Thoracic aorta (tissue), 2 donors: ENCODE measurements around the gene CNGA3. TPM values are rescaled to one million over a fixed set of nuclear protein-coding genes. Genes with fewer than 3 reads are reported as not detected.
A peak's percentile ranks its signal among the peaks of the same experiment; 100 is the strongest.

Experiments used
- ATAC-seq: fragments of 150-250 bp; one replicate; pipeline ENCODE4 v1.8.0; 2017; ENCODE audit warnings: low read depth; ENCODE audit not compliant: insufficient number of reproducible peaks, low FRiP score
- DNase-seq: peaks from one replicate; pipeline ENCODE4 v3.0.0-alpha.2; 2020; ENCODE audit warnings: low spot score
- H3K27ac ChIP-seq, 2 donors: fragments of 200-600 bp; sonication (generic); 1 replicate in 1 of 2; 2 replicates in 1 of 2; pipeline ENCODE4 v1.5.1; 2016; ENCODE audit warnings: mild to moderate bottlenecking in 2 of 2, moderate library complexity in 2 of 2
- H3K27me3 ChIP-seq: fragments of 200-600 bp; sonication (generic); replicated peaks from 2 replicates; pipeline ENCODE4 v1.6.0; 2016; ENCODE audit warnings: mild to moderate bottlenecking; ENCODE audit not compliant: insufficient read depth
- H3K36me3 ChIP-seq: fragments of 200-600 bp; sonication (generic); one replicate; pipeline ENCODE4 v1.5.1; 2016
- H3K4me1 ChIP-seq, 2 donors: fragments of 200-600 bp; sonication (generic); 1 replicate in 1 of 2; 2 replicates in 1 of 2; pipeline versions ENCODE4 v1.5.1 to v1.6.0; 2016; ENCODE audit warnings: low read depth in 2 of 2, mild to moderate bottlenecking in 1 of 2; ENCODE audit not compliant: control insufficient read depth in 1 of 2
- H3K4me3 ChIP-seq: fragments of 200-600 bp; sonication (generic); 2 replicates; pipeline ENCODE4 v1.5.1; 2016; ENCODE audit warnings: mild to moderate bottlenecking
- H3K9me3 ChIP-seq: fragments of 200-600 bp; sonication (generic); 2 replicates; pipeline ENCODE4 v1.5.1; 2016
- total RNA-seq, 2 donors: library from RNA; depleted of rRNA; stranded (reverse); fragments of >200 nt; gene quantifications; one replicate each; pipeline versions ENCODE4 v1.1.0 to v1.2.3, GENCODE V29; 2016
- TF ChIP-seq, protein P1 (sequence below): fragments of 200-600 bp; sonication (generic); IDR thresholded peaks from one replicate; pipeline ENCODE4 v1.5.1; 2019; ENCODE audit warnings: antibody characterized with exemption

CNGA3 gene
- total RNA-seq, 2 donors from 2014 or later, result not detected

DNA sequence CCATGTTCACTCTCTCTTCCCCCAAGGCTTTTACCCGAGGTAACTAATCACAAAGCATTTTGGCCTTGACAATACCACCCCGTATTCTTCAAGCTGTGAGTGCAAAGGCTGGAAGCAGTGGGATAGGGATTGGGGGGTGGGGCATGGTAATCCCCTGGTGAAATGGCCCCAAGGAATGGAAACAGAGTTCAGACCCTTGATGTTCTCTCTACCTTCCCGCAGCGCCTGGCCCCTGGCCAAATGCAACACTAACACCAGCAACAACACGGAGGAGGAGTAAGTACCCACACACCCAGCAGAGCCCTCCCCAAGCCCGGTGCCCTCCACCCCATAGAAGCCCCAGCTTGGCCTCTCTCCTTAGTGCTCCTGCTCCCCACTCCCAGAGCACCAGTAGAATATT lies 36.9 kb downstream of the CNGA3 start:
- Histone ChIP-seq H3K27me3 (no peaks in the 10 kb centered on the region), H3K27ac (no peak overlapping the region), H3K4me3 (no peak overlapping the region), H3K9me3 (no peaks in the 10 kb centered on the region), H3K36me3 (no peaks in the 10 kb centered on the region), H3K4me1 (no peaks in the 10 kb centered on the region)
- DNase-seq (no peak), ATAC-seq (no peak)
- TF ChIP-seq, protein P1, sequence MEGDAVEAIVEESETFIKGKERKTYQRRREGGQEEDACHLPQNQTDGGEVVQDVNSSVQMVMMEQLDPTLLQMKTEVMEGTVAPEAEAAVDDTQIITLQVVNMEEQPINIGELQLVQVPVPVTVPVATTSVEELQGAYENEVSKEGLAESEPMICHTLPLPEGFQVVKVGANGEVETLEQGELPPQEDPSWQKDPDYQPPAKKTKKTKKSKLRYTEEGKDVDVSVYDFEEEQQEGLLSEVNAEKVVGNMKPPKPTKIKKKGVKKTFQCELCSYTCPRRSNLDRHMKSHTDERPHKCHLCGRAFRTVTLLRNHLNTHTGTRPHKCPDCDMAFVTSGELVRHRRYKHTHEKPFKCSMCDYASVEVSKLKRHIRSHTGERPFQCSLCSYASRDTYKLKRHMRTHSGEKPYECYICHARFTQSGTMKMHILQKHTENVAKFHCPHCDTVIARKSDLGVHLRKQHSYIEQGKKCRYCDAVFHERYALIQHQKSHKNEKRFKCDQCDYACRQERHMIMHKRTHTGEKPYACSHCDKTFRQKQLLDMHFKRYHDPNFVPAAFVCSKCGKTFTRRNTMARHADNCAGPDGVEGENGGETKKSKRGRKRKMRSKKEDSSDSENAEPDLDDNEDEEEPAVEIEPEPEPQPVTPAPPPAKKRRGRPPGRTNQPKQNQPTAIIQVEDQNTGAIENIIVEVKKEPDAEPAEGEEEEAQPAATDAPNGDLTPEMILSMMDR, result no peak

DNA sequence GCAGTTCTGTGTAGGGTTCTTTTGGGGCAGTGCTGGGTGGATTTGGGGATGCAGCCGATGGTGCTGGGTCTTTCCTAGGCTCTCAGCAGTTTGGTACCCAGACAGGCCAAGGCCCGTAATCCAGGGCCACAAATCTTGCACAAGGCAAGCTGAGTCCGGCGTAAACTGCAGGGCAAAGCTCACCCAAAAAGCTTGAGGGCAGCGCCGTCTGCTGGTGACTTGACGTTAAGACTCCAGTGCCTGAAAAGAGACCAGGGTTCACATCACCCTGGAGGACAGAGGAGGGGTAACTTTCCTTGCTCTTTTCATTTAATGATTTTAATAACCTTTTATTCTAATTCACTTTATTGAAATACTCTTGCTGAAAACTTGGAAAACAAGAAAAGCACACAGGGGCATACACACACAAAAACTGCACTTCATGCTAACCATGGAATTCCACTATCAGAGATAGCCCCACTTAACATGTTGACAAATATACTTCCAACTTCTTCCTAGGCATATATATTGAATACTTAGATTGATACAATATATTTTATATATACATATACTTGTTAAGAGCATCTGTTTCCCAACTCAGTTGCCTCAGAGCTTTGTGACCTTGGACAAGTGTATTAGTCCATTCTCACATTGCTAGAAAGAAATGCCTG lies 38.9 kb downstream of the CNGA3 start:
- Histone ChIP-seq H3K27ac (no peak overlapping the region), H3K4me1 (no peaks in the 10 kb centered on the region), H3K27me3 (no peaks in the 10 kb centered on the region), H3K9me3 (no peaks in the 10 kb centered on the region), H3K36me3 (no peaks in the 10 kb centered on the region), H3K4me3 (no peak overlapping the region)
- TF ChIP-seq, protein P1, result peak; percentile 91
- no peak for ATAC-seq
- no peak for DNase-seq

DNA sequence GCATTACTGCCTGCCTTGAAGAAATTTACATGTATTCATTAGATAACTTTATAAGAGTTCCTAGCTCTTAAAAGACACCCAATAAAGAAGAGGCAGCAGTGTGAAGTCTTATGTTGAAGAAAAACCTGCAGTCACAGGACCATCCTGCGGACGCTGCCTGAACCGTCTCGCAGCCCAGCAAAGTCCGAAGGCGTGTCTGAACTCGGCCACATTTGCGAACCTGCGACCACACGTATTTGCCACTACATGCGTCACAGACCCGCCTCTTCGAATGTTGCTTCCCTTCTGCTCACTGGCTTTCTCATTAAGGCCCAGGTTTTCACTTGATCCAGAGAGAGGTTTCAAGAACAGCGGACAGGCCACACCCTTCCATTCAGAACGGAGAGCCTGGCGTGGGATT lies 41.2 kb downstream of the CNGA3 start:
- H3K4me1 ChIP-seq, result no peaks in the 10 kb centered on the region
- DNase-seq, result no peak
- H3K27me3 ChIP-seq, result no peaks in the 10 kb centered on the region
- H3K4me3 ChIP-seq, result no peak overlapping the region
- no peaks in the 10 kb centered on the region for H3K9me3 ChIP-seq
- H3K36me3 ChIP-seq, result no peaks in the 10 kb centered on the region
- no peak for ATAC-seq
- H3K27ac ChIP-seq, result no peak overlapping the region
- TF ChIP-seq, protein P1, result no peak

DNA sequence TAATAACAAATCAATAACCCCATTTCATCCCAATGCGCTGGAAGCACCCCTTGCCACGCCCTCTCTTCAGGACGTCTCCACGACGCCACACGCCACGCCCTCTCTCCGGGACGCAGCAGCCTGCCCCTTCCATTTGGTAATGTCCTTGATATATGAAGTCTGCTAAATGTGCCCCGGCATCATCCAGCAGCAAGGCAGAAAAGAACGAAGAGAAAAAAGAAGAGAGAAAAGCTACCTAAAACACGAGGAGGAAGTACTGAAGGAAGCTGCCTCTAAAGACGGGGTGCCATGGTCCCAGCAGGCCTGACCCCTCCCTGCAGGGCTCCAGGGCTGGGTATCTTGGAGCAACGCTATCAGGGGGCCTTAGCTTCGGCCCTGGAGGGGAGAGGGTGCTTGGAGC lies 41.8 kb downstream of the CNGA3 start:
- Histone ChIP-seq H3K9me3 (no peaks in the 10 kb centered on the region), H3K4me3 (no peak overlapping the region), H3K27ac (no peak overlapping the region), H3K27me3 (no peaks in the 10 kb centered on the region), H3K4me1 (no peaks in the 10 kb centered on the region), H3K36me3 (no peaks in the 10 kb centered on the region)
- DNase-seq (no peak), ATAC-seq (no peak)
- TF ChIP-seq, protein P1, result no peak

DNA sequence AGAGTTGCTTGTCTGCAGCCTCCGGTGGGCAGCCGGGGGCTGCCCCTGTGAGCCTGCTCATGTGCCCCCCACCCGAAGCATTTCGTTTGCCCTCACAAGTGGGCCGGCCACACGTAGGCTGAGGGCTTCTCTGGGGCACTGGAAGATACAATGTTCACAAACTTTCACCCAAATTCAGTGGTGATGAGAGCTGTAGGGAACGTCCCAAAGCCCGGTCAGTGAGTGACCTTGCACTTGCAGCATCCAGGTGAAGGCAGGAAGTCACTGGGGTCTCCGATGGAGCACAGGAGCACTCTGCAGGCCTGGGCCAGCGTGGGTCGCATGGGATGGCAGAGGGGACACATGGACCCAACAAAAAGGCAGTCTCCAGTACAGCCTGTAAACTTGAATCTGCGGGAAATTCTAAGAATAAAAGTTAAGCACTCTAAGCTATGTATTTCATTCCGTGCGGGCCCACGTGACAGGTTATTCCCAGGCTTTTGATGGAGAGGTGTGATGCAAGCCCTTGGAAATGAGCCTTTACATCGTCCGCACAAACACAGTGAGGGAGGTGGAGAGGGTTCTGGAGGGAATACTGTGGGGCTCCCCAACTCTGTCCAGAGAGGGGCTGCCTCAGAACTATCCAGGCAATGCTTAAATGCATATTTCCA lies 42.5 kb downstream of the CNGA3 start:
- ATAC-seq, result no peak
- TF ChIP-seq, protein P1, result no peak
- no peaks in the 10 kb centered on the region for H3K4me1 ChIP-seq

More for the DNA sequence above, 42.5 kb downstream of the CNGA3 start:
- Histone ChIP-seq H3K27me3 (no peaks in the 10 kb centered on the region), H3K36me3 (no peaks in the 10 kb centered on the region), H3K4me3 (no peak overlapping the region), H3K27ac (no peak overlapping the region), H3K9me3 (no peaks in the 10 kb centered on the region)
- no peak for DNase-seq
